Measurements from ENCODE around the gene SLCO4A1.
"Not testable (repeated sequence)": the region's sequence is repeated elsewhere in the genome, so short reads cannot be mapped to it uniquely, and the experiment has no call there.

The SLCO4A1 gene

DNA sequence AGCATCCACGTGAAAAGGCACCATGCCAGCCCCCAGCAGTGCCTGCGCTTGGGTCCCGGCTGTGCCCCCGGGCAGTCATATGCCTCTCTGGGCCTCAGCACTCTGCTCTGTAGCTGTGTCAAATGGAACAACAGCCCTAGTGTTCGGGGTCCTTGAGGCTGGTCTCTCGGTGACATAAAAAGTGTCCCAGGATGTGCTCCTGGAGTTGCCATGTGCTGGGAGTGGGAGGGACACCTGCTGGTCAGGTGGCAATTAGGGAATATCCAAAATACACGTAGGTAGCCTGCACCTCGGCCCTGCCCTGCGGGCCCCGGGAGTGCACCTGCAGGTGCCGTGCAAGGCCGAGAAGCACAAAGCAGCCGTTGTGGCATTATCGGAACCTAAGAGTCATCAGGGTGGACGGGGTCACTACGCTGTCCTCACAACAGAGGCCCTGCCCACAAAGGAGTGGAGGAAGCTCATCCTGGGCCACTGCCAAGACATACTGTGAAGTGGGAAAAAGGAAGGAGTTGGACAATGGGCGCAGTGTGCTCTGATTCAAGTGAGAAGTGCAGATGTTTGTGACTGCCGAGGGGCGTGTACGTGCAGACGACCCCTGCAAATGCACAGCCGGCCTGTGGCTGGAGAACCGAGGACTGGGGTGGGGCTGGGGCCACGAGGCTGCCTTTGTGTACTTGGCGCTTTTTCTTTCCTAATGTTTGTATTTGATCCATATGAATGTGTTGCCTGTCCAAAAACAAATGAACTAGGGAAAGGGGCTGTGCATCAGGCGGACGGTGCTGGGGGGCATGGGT is 24.6 kb downstream of the SLCO4A1 start:
- no peak for DNase-seq

DNA sequence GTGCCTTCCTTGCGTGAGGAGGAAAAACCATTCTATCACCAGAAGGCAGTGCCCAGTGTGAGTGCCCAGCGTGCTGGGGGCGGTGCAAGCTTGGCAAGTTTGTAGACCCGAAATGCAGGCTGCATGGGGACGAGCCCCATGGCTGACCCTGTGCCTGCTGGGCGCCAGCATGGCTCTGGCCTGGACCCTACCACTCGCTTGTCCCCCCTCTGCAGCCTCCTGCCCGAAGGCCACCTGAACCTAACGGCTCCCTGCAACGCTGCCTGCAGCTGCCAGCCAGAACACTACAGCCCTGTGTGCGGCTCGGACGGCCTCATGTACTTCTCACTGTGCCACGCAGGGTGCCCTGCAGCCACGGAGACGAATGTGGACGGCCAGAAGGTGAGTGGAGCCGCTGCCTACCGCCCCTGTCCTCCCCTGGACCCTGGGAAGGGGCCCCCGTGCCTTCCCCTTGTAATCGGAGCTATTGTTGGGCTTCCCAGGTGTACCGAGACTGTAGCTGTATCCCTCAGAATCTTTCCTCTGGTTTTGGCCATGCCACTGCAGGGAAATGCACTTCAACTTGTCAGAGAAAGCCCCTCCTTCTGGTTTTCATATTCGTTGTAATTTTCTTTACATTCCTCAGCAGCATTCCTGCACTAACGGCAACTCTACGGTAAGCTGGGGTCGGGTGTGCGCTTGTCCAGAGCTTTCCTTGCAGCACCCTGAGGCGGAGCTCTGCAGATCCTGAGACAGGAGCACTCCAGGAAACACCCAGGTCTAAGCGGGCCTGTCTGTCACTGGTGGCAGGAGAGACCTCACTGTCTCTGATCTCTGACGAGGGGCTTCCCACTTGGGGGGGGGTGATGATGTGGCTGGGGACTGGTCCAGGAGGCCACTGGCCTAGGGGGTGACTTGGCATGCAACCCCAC is 25.5 kb downstream of the SLCO4A1 start:
- DNase-seq: no peak

DNA sequence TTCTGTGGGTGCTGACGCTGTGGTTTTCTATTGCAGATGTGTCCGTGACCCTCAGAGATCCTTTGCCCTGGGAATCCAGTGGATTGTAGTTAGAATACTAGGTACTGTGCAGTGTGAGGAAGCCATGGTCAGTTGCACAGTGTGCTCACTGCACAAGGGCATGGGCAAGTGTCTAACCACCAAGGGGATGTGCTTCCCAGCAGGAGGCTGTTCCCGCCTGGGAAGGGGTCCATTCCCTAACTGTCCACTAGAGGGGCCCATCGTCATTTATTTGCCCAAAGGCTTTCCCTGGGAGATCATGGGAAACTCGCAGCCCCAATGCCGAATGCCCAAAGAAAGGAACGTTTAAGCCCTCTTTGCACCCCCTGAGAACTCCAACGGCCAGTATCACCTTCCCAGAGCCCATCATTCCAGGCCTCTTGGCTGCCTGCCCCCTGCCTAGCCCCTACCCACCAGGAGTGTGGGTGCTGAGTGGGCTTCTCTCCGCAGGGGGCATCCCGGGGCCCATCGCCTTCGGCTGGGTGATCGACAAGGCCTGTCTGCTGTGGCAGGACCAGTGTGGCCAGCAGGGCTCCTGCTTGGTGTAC is 26.2 kb downstream of the SLCO4A1 start:
- peak; percentile 30 for DNase-seq

DNA sequence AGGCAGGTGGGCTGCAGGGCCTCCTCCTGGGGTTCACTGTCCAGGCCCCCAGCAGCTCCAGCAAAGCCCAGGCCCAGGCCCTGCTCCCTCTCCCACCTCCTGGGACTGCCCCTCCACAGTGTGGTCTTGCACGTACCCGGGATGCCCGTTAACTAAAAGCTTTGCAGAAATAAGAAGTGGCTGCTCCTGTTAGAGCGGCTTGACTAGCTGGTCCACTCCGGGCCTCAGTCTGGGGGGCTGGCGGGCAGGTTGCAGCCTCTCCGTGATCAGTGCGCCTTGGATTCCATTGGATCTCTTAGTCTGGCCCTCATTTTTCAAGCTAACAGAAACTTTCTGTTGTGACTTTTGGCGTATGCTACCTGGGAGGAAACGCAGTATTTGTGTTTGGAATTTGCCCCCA is 26.9 kb downstream of the SLCO4A1 start:
- DNase-seq: no peak

GRCh38 chr20:62670156-62670555 is 27.9 kb downstream of the SLCO4A1 start:
- DNase-seq: no peak

DNA sequence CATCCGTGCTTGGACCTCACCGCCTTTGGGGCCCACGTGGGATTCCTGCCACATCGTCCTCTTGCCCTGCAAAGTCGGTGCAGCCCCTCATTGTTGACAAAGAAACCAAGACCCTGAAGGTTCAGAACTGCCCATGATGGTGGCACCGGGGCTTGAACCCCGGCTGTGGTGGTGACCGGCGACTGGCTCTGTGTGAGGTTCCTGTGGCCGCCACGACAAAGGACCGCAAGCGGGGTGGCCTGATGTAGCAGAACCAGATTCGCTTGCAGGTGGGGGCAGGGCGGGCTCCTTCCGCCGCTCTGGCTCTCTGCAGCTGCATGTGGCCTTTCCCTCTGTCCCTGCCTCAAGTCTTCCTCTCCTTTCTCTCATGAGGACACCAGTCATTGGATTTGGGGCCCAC is 28.7 kb downstream of the SLCO4A1 start:
- no peak for DNase-seq

- no peak for DNase-seq
Measured at GRCh38 chr20:62671765-62672164, 29.5 kb downstream of the SLCO4A1 start.

DNA sequence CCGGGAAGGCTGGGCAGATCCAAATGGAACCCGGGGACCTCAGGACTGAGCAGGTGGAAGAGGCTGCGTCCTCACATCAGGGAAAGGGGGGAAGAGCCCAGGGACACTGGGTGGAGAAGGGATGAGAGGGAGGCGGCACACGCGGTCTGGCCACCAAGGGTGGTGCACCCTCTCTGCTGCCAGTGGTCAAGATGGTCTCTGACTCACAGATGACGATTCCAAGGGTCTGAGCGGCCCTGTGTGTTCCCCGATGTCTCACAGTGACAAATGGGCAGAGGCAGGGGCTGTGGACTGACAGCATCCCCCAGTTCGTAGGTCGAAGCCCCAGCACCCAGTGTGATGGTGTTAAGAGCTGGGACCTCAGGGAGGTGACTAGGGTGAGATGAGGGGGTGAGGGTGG is 32.1 kb downstream of the SLCO4A1 start:
- DNase-seq: no peak

GRCh38 chr20:62675156-62675876 is 33.0 kb downstream of the SLCO4A1 start:
- DNase-seq: no peak

- DNase-seq: no peak
Measured at GRCh38 chr20:62675877-62676260, 33.6 kb downstream of the SLCO4A1 start.

GRCh38 chr20:62676976-62677375 is 34.7 kb downstream of the SLCO4A1 start:
- no peak for DNase-seq

DNA sequence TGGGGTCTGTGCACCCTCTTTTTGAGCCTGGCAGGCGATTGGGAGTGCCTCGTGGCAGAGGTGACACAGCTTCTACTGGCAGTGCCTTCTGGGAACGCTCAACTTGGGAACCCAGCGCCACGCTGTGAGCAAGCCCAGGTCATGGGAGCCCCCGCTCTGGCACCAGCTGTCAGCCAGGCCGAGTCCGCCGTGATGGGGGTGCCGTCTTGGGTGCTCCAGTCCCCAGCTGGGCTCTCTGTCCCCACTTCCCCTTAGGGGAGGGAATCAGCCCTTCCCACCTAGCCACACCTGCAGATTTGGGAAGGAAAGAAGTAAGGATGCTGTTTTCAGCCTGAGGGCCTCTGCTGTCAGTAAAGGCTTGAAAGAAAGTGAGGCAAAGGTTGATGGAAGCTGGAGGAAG is 35.4 kb downstream of the SLCO4A1 start:
- DNase-seq: no peak

DNA sequence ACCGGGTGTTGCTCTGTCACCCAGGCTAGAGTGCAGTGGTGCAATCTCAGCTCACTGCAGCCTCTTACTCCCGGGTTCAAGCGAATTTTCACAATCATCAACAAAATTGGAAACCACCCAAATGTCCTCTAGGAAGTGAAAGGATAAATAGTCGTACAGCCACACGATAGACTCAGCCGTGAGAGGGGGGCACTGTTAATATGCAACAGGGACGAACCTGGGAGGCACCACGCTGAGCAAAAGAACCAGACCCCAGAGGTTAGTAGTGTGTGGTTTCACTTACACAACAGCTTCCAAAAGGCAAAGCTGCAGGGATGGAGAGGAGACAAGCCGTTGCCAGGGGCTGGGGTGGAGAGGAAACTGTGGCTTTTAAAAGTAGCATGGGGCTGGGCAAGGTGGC is 36.2 kb downstream of the SLCO4A1 start:
- DNase-seq: no peak

- no peak for DNase-seq
Measured at GRCh38 chr20:62679978-62680589, 37.8 kb downstream of the SLCO4A1 start.

DNA sequence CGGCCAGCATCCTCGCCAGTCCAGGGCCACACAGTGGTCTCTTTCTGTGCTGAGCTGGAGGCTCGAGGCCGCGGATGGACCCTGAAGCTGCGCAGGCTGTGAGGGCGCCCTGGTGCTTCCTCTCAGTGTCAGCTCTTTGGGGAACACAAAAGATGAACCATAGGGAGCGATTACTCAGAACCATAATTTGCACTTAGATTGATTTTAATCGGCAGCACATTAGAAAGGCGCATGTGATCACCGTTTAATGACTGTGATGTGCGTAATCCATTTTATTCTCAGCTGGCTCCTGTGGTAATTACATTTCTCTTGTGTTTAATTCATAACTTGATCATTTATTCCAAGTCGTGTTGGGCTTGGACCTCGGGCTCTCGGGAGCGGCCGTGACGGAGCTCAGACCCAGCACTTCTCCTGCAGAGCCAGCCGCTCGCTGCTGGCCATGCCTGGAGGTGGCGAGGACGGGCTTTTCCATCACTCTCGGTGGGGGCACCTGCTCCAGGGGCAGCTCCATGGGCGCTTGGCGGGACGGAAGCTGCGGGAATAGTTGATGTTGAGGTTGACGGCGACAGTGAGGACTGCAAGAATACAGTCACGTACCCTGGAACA is 40.7 kb downstream of the SLCO4A1 start:
- no peak for DNase-seq

GRCh38 chr20:62683660-62684322 is 41.5 kb downstream of the SLCO4A1 start:
- DNase-seq: not testable (repeated sequence)

GRCh38 chr20:62684981-62685380 is 42.7 kb downstream of the SLCO4A1 start:
- no peak for DNase-seq

DNA sequence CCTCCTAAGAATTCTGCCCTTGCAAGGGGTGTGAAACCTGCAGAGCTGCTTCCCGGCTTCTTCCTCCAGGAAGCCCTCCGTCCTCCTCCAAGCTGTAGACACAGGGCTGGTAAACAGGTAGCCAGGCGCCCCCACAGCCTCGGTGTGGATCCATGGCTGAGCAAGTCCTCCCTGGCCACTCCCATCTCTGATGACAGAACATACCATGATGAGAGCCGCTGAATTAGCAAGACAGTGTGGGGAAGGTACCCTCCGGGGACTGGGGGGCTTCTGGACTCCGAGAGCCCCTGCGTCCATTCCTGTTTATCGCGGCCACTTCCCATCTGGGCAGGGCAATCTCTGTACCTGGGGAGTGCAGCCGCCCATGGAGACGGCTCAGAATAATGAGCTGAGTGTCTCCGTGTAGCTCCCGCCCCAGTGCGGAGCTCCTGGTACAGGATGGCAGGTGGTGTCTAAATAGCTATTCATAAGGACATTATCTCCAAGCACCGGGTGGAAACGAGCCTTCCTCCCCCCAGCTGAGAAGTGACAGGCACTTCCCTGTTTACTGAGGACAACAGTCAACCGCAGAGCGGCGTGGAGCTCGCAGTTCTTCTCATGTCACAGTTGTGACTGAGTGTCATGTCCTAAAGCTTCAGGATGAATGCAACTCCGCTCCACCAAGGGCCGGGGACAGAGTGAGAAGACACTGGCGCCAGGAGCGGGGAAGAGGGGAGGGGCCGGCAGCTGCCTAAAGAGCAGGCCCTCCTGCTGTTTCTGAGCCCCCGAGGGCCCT is 43.7 kb downstream of the SLCO4A1 start:
- DNase-seq: no peak

GRCh38 chr20:62686869-62687830 is 44.8 kb downstream of the SLCO4A1 start:
- DNase-seq: no peak

GRCh38 chr20:62688083-62688482 is 45.8 kb downstream of the SLCO4A1 start:
- no peak for DNase-seq

Measured in stimulated activated CD4-positive, alpha-beta T cell treated with anti-CD3 and anti-CD28 coated beads, Interleukin-12 subunit alpha, Interleukin-12 subunit beta, amount 100 ng/mL, for 4 hours (primary cell).